Activated T-cell treated with anti-CD3 and anti-CD28 coated beads for 4 hours (primary cell): Measurements from ENCODE around the gene LIPG.

Source experiments
- DNase-seq: peaks from one replicate; pipeline ENCODE4 v3.0.0-alpha.2; 2020

LIPG gene

DNA sequence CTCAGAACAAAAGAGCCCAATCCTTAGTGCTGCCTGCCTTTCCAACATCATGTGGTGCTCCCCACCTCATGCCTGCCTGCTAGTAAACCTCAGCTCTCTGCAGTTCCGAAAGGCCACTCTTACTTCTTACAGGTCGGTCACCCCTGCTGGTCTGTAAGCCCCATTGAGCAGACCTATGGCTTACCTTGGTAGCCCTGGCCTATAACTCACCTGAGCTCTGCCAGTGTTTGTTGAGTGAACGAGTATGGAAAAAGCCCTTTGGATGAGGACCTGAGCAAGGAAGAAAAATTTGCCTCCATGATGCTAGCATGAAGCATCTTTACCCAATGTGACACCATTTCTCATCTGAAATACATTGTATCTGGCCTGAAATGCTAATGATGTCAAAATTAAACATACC, 83.3 kb downstream of the LIPG start:
- no peak for DNase-seq

DNA sequence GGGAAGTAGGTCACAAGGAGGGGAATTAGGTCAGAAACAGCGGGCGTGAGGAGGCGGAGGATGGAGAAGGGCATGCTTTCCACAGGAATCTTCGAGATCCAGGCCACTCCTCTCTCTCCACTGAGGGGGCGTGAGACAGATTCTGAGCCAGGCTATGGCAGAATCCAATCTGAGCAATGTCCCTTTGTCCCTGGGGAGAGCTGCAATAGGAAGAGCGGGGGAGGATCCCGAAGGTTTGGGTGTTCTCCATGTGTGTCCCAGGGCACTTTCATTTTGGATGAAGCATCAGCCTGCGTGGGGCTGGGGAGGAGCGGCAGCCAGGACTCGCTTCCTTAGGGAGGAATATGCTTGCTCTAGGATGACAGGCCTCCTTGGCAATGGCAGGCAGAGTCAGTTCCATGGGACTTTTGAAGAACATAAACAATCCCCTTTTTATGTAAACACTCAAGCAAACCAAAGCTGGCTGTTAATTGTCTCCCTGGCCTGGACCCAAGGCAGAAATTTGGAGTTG, 84.0 kb downstream of the LIPG start:
- no peak for DNase-seq

DNA sequence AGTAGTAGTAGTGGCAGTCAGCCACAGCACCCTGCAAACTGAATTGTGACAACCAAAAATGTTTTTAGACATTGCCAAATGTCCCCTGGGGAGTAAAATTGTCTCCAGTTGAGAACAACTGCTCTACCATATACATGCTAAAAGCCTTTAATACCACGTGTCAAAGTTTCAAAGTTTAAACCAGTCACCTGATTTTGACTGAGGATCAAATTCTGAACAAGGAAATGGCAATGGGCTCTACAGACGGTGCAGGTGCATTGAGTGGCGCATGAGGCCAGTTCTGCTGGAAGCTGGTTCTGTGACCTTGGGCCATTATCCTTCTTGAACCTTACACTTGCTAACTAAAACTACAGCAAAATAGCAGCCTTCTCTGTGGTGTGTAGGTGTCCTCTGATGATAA, 85.0 kb downstream of the LIPG start:
- no peak for DNase-seq

- DNase-seq, result no peak
Measured at GRCh38 chr18:49647496-49648168, 85.8 kb downstream of the LIPG start.

- DNase-seq, result no peak
Measured at GRCh38 chr18:49648326-49648725, 86.5 kb downstream of the LIPG start.
